Nephron progenitor cell (in vitro differentiated cells): Measurements from ENCODE around the gene KNDC1.

ENCODE experiments used
- DNase-seq: peaks from one replicate; pipeline ENCODE4 v3.0.0; 2021
- H3K27ac Mint-ChIP-seq: 2 replicates; pipeline ENCODE4 v1.8.0; 2021; ENCODE audit warnings: mild to moderate bottlenecking, moderate library complexity, mixed read lengths
- H3K27me3 Mint-ChIP-seq: 2 replicates; pipeline ENCODE4 v1.8.0; 2021; ENCODE audit warnings: mild to moderate bottlenecking, low read depth, mixed read lengths; ENCODE audit not compliant: poor library complexity
- H3K36me3 Mint-ChIP-seq: 2 replicates; pipeline ENCODE4 v1.8.0; 2021; ENCODE audit warnings: low read depth, mixed read lengths
- H3K4me1 Mint-ChIP-seq: 2 replicates; pipeline ENCODE4 v1.8.0; 2021; ENCODE audit warnings: mixed read lengths
- H3K4me3 Mint-ChIP-seq: 2 replicates; pipeline ENCODE4 v1.8.0; 2021; ENCODE audit warnings: mild to moderate bottlenecking, moderate library complexity, mixed read lengths
- H3K9me3 Mint-ChIP-seq: 2 replicates; pipeline ENCODE4 v1.8.0; 2021; ENCODE audit warnings: mild to moderate bottlenecking, moderate library complexity, mixed read lengths
- TF ChIP-seq, protein P1 (sequence below): fragments of 200-600 bp; sonication (generic); IDR thresholded peaks from 2 replicates; pipeline ENCODE4 v1.5.0; 2021; ENCODE audit warnings: antibody characterized with exemption

The KNDC1 gene

GRCh38 chr10:133272301-133272963 is 112.4 kb downstream of the KNDC1 start:
- no peak for DNase-seq
- H3K9me3 Mint-ChIP-seq = no peaks in the 10 kb centered on the region
- peaks cover 13% of the 10 kb centered on the region for H3K27me3 Mint-ChIP-seq
- H3K4me1 Mint-ChIP-seq = peaks cover 9% of the 10 kb centered on the region
- no peak overlapping the region for H3K27ac Mint-ChIP-seq
- TF ChIP-seq, protein P1, sequence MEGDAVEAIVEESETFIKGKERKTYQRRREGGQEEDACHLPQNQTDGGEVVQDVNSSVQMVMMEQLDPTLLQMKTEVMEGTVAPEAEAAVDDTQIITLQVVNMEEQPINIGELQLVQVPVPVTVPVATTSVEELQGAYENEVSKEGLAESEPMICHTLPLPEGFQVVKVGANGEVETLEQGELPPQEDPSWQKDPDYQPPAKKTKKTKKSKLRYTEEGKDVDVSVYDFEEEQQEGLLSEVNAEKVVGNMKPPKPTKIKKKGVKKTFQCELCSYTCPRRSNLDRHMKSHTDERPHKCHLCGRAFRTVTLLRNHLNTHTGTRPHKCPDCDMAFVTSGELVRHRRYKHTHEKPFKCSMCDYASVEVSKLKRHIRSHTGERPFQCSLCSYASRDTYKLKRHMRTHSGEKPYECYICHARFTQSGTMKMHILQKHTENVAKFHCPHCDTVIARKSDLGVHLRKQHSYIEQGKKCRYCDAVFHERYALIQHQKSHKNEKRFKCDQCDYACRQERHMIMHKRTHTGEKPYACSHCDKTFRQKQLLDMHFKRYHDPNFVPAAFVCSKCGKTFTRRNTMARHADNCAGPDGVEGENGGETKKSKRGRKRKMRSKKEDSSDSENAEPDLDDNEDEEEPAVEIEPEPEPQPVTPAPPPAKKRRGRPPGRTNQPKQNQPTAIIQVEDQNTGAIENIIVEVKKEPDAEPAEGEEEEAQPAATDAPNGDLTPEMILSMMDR = no peak
- H3K4me3 Mint-ChIP-seq = no peak overlapping the region
- H3K36me3 Mint-ChIP-seq = no peaks in the 10 kb centered on the region

GRCh38 chr10:133272964-133273420 is 113.0 kb downstream of the KNDC1 start:
- no peaks in the 10 kb centered on the region for H3K9me3 Mint-ChIP-seq
- H3K4me3 Mint-ChIP-seq = no peak overlapping the region
- H3K4me1 Mint-ChIP-seq = peaks cover 15% of the 10 kb centered on the region
- DNase-seq = no peak
- H3K36me3 Mint-ChIP-seq = no peaks in the 10 kb centered on the region
- TF ChIP-seq, protein P1 = no peak
- H3K27ac Mint-ChIP-seq = no peak overlapping the region
- H3K27me3 Mint-ChIP-seq = peaks cover 13% of the 10 kb centered on the region

GRCh38 chr10:133273534-133274143 is 113.6 kb downstream of the KNDC1 start:
- Mint-ChIP-seq H3K27me3 (peaks cover 13% of the 10 kb centered on the region), H3K9me3 (no peaks in the 10 kb centered on the region), H3K27ac (no peak overlapping the region), H3K36me3 (no peaks in the 10 kb centered on the region), H3K4me1 (peaks cover 21% of the 10 kb centered on the region), H3K4me3 (no peak overlapping the region)
- no peak for DNase-seq
- TF ChIP-seq, protein P1 = no peak

GRCh38 chr10:133274751-133275683 is 115.0 kb downstream of the KNDC1 start:
- Mint-ChIP-seq H3K9me3 (no peaks in the 10 kb centered on the region), H3K27ac (no peak overlapping the region), H3K4me3 (no peak overlapping the region), H3K36me3 (no peaks in the 10 kb centered on the region), H3K4me1 (peaks cover 35% of the 10 kb centered on the region), H3K27me3 (peaks cover 13% of the 10 kb centered on the region)
- DNase-seq = no peak
- TF ChIP-seq, protein P1 = no peak

DNA sequence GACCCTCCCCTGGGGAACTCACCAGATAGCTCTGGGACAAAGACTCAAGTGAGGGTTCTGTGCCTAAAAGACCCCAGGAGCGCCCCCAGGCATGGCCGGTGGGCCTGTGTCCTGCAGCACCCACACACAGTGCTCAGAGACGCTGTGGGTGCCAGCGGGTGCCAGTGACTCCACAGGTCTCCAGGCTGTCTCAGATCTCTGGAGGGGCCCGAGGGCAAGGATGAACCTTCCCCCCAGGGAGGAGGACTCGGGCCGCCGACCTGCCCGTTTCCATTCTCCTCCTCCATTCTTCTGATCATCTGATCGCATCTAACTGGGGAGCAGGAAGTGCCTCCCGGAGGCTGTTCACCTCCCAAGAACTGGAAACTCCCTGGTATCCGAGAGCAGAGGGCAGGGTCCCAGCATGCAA is 115.7 kb downstream of the KNDC1 start:
- no peak for DNase-seq
- Mint-ChIP-seq H3K9me3 (no peaks in the 10 kb centered on the region), H3K27me3 (peaks cover 13% of the 10 kb centered on the region), H3K27ac (no peak overlapping the region), H3K36me3 (no peaks in the 10 kb centered on the region), H3K4me1 (peaks cover 35% of the 10 kb centered on the region), H3K4me3 (peak overlapping the region; percentile 5)
- TF ChIP-seq, protein P1 = no peak
